Epidermal melanocyte (primary cell): ENCODE measurements around the gene BCO2.

Source experiments
- DNase-seq: peaks from one replicate; pipeline ENCODE4 v3.0.0; 2011; ENCODE audit warnings: low spot score; ENCODE audit not compliant: insufficient read length

BCO2 gene

DNA sequence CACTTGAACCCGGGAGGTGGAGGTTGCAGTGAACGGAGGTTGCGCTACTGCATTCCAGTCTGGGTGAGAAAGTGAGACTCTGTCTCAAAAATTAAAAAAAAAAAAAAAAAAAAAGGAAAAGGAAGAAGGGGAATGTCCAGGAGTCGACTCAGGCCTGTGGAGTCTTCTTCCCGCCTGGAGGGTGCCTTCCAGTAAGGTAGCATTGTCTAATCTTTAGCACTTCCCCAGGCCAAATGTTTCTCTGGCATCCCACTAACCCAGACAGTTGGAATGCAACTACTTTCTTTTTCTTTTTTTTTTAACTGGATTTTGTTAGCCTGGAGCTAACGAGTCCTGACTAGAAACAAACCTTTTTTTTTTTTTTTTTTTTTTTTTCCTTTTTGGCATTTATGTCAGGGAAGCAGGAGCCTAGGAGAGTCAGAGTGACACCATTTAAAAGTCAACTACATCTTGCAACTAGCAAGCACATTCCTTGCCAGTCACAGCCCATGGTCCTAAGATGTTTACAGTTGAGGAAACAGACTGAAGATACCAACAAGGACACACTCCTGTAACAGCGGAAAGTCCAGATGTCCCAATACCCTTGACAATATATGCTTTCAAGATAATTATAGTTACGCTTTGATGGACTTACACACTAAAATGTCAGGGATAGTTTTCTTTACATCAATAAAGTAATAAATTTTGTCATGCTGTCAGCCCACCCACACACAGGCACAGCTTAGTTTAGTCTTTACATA, 74.7 kb downstream of the BCO2 start:
- no peak for DNase-seq

DNA sequence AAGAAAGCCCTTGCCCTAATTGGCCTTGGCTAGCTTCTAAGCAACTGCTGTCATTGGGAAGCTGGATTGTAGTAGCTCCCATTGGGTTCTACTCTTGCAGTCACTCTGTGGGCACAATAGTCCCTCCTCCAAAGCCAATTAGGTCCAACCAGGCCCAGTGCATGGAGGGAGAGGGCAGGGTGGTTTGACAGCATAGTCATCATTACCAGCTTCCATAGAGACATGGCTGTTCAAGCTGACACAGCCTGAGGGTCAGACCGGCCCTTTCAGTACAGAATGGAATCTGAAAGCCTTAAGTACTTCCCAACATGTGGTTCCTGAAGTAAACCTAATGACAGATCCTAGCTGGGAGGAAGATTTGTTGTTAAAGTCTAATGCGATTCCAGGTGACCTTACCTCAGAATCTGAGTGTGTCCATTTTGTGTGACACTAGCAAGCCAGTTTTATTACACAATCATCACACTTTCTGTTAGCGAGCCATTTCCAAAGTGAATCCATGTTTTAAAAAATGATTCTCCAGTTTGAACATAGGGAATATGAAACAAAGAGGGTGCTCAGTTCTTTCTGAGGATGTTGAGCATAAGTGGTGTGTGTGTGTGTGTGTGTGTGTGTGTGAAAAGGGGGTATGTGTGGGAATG, 78.4 kb downstream of the BCO2 start:
- no peak for DNase-seq

DNA sequence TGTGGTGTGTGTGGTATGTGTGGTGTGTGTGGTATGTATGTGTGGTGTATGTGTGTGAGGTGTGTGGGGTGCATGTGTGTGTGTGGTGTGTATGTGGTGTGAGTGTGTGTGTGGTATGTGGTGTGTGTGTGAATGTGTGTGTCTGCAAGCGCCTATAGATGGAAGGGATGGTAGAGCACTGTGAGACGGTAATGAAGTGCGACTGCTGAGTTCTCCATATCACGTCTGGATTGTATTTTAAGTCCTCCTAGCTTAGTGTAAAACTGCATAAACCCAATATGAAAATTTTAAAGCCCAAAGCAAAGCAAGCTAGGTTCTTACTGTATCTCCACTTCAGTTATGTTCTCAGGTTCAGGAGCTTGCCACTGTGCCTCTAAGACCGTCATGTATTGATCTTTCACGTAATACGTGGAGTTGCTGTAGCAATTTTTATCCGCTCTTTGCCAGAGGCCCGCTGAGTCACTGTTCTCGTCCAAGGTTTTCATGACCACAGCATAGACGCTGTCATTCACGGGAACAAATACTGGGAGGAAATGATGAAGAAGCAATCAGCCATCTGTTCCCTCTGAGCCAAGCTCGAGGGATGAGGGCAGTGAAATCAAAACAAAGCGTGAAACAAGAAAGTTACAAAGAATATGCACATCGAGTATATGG, 79.9 kb downstream of the BCO2 start:
- no peak for DNase-seq

DNA sequence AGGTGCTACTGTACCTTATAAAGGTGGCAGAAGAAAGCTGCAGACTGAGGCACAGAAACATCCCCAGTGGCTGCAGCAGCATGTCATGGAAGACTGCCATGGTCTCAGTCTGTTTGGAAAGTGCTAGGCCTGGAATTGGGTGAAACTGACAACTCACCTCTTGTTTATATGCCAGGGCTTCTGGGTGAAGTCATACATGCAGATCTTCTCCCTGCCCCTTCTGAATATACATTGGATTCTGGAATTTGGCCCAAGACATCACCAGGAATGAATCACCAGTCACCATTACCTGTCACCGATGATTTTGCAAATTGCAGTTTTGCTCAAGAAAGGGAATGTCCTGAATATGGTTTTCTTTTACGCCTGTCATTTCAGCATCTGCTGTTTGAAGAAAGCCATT, 85.2 kb downstream of the BCO2 start, which contains the start of gene PLET1:
TSS of gene PLET1 (minus strand) at position 371 of the 400 bp plus-strand sequence. CDS start at position 100, 271 bp downstream.
- DNase-seq, result no peak

DNA sequence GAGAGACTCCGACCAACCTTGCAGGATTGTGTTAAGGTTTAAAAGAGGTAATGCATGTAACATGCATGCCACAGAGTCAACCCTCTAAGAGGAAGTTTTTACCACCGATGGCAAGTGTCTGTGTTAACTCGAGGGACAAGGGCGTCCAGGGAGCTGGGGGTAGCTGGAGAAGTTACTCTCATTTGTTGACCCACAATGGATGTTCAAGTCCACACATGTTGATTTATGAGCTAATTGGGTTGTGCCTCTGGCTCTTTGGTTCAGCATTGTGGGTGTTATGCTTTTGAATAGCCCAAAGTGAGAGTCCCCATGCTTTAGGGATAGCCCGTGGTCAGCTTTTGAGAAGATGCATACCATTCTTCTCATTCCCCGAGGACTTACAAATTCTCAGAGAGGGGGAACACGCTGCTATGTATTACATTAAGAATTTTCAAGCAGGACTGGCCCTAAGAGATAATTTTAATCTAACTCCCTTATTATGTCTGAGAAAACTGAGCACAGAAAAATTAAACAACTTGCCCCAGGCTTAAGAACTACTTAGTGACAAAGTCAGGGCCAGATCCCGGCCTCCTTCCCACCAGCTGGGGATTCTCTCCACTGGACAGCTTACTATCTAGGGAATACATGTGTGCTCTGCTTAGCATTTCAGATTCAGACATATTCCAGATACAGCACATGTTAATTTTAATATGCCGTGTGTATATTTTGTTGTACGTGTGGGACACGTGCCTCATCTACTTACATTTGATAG, 90.5 kb downstream of the BCO2 start:
- DNase-seq, result no peak

DNA sequence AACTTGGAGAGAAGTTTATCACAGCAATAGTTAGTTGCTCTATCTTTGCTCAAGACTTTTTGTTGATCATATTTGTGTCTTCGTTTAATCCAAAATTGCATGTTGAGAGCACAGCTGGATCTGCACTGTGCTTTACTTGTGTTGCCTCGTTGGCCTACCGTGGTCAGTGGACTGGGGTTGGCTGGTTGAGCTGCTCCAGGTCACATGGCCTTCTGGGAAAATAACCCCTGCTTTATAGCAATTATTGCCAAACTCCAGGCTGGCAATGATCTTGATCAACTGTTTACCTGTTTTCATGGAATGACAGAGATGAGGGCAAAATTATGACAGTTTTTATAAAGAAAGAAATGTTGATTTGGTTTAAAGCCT, 91.1 kb downstream of the BCO2 start:
- DNase-seq, result no peak

DNA sequence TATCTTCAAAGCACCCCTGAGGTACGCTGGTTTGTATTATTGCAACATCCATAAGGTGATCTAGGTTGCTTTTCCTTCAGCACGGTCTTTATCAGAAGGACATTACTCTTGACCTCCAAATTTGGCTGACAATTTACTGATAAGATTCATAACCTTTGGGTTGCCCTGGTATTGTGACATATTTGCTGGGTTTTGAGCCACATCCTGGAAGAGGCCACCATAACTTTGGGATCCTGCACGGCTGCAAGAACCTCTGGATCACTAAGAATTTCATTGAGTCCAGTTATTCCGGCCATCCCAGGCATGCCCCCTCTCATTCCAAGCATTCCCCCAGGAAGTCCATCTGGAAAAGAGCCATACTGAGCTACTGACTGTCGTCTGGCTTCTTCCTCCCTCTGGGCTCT, 91.9 kb downstream of the BCO2 start:
- DNase-seq, result no peak

DNA sequence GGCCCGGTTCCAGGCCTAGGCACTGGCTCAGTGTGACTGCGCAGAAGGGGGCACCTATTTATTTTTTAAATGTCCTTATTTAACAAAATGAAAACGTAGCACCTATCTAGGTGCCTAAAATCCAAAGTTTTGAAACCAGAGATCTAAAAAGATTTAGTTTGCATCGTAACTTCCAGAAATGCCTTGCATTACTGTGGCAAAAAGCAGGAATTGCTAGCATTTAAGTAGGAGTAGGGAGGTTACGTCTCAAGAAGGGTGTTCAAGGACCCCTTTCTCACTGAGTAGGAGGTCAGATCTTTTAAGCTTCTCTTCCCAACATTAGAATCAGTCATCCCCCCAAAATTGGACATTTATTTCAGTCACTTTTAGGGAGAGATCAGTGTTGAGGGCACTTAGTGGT, 93.1 kb downstream of the BCO2 start:
- DNase-seq, result no peak
